Naive B cell (primary cell): Measurements from ENCODE around the gene SERGEF. TPM values are rescaled to one million over a fixed set of nuclear protein-coding genes. Genes with fewer than 3 reads are reported as not detected.

Experiments used
- ATAC-seq, 2 donors: fragments of 150-1000 bp; cut with Tn5 transposase; 2 replicates each; pipeline ENCODE4 v1.10.0; 2021; ENCODE audit warnings: low read depth in 2 of 2, mild to moderate bottlenecking in 2 of 2, moderate library complexity in 2 of 2
- DNase-seq: peaks from one replicate; pipeline ENCODE4 v3.0.0; 2022
- H3K27ac Mint-ChIP-seq, 6 donors: one replicate each; pipeline ENCODE4 v1.8.0; 2020 to 2022; ENCODE audit warnings: mild to moderate bottlenecking in 6 of 6, mixed read lengths in 6 of 6, moderate library complexity in 5 of 6, inconsistent platforms in 2 of 6
- H3K27me3 Mint-ChIP-seq, 3 donors: one replicate each; pipeline ENCODE4 v1.8.0; 2021 to 2022; ENCODE audit warnings: mixed read lengths in 3 of 3, mild to moderate bottlenecking in 1 of 3
- H3K36me3 Mint-ChIP-seq, 2 donors: one replicate each; pipeline ENCODE4 v1.8.0; 2020 to 2022; ENCODE audit warnings: mixed read lengths in 2 of 2, inconsistent platforms in 1 of 2, mild to moderate bottlenecking in 1 of 2
- H3K4me1 Mint-ChIP-seq, 3 donors: one replicate each; pipeline ENCODE4 v1.8.0; 2020 to 2022; ENCODE audit warnings: mixed read lengths in 3 of 3, inconsistent platforms in 1 of 3, mild to moderate bottlenecking in 1 of 3, moderate library complexity in 1 of 3
- H3K4me3 Mint-ChIP-seq, 8 donors: one replicate each; pipeline ENCODE4 v1.8.0; 2020 to 2022; ENCODE audit warnings: mild to moderate bottlenecking in 8 of 8, mixed read lengths in 8 of 8, moderate library complexity in 8 of 8, inconsistent platforms in 2 of 8
- H3K9me3 Mint-ChIP-seq, 7 donors: one replicate each; pipeline ENCODE4 v1.8.0; 2020 to 2022; ENCODE audit warnings: mixed read lengths in 7 of 7, mild to moderate bottlenecking in 5 of 7, inconsistent platforms in 2 of 7, moderate library complexity in 1 of 7
- polyA plus RNA-seq, 6 donors: library from polyadenylated mRNA; unstranded; fragments of 300-500 nt; fragmentation: Illumina TruSeq; gene quantifications; one replicate each; pipeline ENCODE4 v1.2.3, GENCODE V29; 2021; ENCODE audit warnings: low read depth in 6 of 6

SERGEF gene
- polyA plus RNA-seq, 6 donors from 2014 or later, result 18.3 to 54.6 (median 42.6) TPM

DNA sequence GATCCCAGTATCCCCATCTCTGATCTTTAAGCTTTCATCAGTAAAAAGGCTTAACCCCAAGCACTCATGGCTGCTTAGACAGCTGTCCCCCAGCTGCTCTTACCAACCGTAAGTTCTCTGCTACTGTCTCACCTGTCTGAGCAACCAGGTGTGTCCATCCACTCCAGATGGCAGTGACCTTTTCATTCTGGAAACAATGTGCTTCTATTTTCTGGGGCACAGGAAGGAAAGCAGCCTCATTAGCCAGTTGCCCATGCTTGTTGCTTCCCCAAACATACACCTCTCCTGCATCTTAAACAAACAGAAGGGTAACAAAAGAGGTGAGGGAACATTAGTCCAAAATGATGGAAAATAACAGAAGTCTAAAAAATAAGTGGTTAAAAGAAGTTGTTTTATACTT, 24.4 kb downstream of the SERGEF start:
- no peak overlapping the region for H3K27ac Mint-ChIP-seq
- H3K4me3 Mint-ChIP-seq, result no peak overlapping the region
- peaks cover 30 to 34% of the 10 kb centered on the region in 2 donors for H3K36me3 Mint-ChIP-seq

DNA sequence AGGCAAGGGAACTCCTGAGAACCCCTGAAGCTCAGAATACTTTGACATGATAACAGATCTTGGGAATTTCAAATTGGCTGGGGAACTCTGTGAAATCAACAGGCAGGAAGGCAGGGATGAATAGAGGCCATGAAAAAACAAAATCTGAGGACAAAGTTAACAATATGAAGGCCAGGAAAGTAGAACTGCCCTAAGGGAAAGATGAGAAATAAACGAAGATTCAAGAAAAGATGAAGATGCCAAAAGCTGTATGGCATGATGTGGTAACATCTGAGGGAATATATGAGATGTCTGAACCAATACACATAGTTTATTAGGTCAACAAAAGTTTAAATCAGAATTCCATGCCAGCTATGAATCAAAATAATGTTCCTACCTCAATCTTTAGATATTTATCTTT, 25.0 kb downstream of the SERGEF start:
- ATAC-seq, result no peak
- Mint-ChIP-seq H3K4me3 (no peak overlapping the region), H3K27ac (no peak overlapping the region)

More for the DNA sequence above, 24.4 kb downstream of the SERGEF start:
- ATAC-seq, result no peak
- H3K9me3 Mint-ChIP-seq, result no peaks in the 10 kb centered on the region
- no peaks in the 10 kb centered on the region for H3K4me1 Mint-ChIP-seq
- DNase-seq, result no peak
- no peaks in the 10 kb centered on the region for H3K27me3 Mint-ChIP-seq

DNA sequence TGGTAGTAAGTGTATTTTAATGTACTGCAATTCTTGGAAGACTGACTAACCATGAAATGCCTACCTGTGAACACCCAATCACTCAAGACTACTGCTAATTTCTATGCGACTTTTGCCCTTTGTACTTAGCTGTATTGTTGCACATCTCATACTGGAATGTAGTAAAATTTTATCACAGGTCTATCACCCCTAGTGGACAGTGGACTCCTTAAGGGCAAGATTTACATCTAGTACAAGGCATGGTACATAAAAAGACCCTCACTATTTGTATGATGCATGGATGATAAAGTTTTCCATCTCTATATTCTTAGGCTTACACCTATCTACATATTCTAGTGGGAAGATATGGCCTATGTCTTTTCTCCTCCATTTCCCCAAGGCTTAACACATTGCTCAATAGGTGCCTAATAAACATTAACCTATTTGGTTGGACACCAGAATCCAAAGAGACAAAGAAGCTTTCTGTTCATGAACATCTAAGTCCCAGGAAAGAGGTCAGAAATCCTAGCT, 26.1 kb downstream of the SERGEF start:
- ATAC-seq, result no peak
- no peak for DNase-seq
- H3K36me3 Mint-ChIP-seq, result peaks cover 26 to 39% of the 10 kb centered on the region in 2 donors
- no peaks in the 10 kb centered on the region for H3K9me3 Mint-ChIP-seq
- no peak overlapping the region for H3K4me3 Mint-ChIP-seq
- no peaks in the 10 kb centered on the region for H3K4me1 Mint-ChIP-seq
- H3K27me3 Mint-ChIP-seq, result no peaks in the 10 kb centered on the region
- H3K27ac Mint-ChIP-seq, result no peak overlapping the region

More for the DNA sequence above, 25.0 kb downstream of the SERGEF start:
- Mint-ChIP-seq H3K4me1 (no peaks in the 10 kb centered on the region), H3K9me3 (no peaks in the 10 kb centered on the region), H3K36me3 (peaks cover 28 to 39% of the 10 kb centered on the region in 2 donors), H3K27me3 (no peaks in the 10 kb centered on the region)
- DNase-seq, result no peak

DNA sequence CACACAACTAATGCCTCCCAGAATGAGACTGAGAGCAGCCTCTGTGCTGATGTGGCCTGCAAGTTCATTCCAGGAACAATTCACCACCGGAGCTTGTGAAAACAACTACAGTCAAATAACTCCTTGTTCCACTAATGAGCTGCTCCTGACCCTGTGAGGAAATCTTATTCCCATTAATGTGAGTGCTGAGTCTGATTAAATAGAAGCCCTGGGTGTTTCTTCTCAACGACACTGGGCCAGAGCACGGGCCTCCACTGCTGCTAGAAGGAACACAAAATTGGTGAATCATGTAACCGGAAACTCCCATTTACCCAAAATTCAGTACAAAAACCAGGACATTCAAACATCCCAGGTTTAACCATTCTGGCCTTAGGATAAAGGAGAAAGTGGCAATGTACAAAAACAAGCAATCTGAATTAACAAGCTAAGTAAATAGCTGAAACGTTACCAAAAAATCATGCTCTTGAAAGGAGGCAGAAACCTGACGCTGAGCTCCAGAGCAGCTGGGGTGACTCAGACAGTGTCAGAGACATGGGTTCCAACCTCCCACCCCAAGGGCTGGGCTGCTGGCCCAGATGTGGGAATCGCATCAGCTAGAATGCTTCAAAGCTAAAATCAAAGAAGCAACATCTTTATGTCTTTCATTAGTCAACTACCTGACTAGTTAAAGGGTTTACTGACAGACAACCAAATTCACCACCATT, 26.7 kb downstream of the SERGEF start:
- Mint-ChIP-seq H3K27me3 (no peaks in the 10 kb centered on the region), H3K27ac (no peak overlapping the region), H3K4me3 (no peak overlapping the region), H3K4me1 (no peaks in the 10 kb centered on the region), H3K9me3 (no peaks in the 10 kb centered on the region), H3K36me3 (peaks cover 26 to 39% of the 10 kb centered on the region in 2 donors)
- no peak for ATAC-seq
- no peak for DNase-seq

GRCh38 chr11:17985517-17985916, 27.3 kb downstream of the SERGEF start:
- peaks cover 26 to 39% of the 10 kb centered on the region in 2 donors for H3K36me3 Mint-ChIP-seq
- no peaks in the 10 kb centered on the region for H3K9me3 Mint-ChIP-seq
- H3K27me3 Mint-ChIP-seq, result no peaks in the 10 kb centered on the region
- H3K27ac Mint-ChIP-seq, result peak overlapping the region in 1 of 6 donors; percentile 30
- DNase-seq, result no peak
- no peak overlapping the region for H3K4me3 Mint-ChIP-seq
- ATAC-seq, result no peak
- no peaks in the 10 kb centered on the region for H3K4me1 Mint-ChIP-seq

GRCh38 chr11:17983569-17983968, 29.3 kb downstream of the SERGEF start:
- no peaks in the 10 kb centered on the region for H3K27me3 Mint-ChIP-seq
- peaks cover 26 to 34% of the 10 kb centered on the region in 2 donors for H3K36me3 Mint-ChIP-seq
- H3K9me3 Mint-ChIP-seq, result no peaks in the 10 kb centered on the region
- DNase-seq, result no peak
- H3K4me3 Mint-ChIP-seq, result no peak overlapping the region
- ATAC-seq, result no peak
- peaks cover 5 to 8% (median 6%) of the 10 kb centered on the region in 3 donors for H3K4me1 Mint-ChIP-seq
- H3K27ac Mint-ChIP-seq, result no peak overlapping the region

GRCh38 chr11:17979770-17980371, 33.0 kb downstream of the SERGEF start:
- Mint-ChIP-seq H3K27ac (no peak overlapping the region), H3K9me3 (no peaks in the 10 kb centered on the region), H3K36me3 (peaks cover 24 to 26% of the 10 kb centered on the region in 2 donors), H3K4me1 (peaks cover 5 to 8% (median 6%) of the 10 kb centered on the region in 3 donors), H3K4me3 (no peak overlapping the region), H3K27me3 (no peaks in the 10 kb centered on the region)
- ATAC-seq, result peak in 1 of 2 donors; percentile 27
- peak; percentile 20 for DNase-seq

GRCh38 chr11:17978553-17979287, 34.1 kb downstream of the SERGEF start:
- Mint-ChIP-seq H3K36me3 (peaks cover 15 to 22% of the 10 kb centered on the region in 2 donors), H3K27ac (peak overlapping the region in 1 of 6 donors; percentile 3), H3K4me1 (peaks cover 5 to 8% (median 6%) of the 10 kb centered on the region in 3 donors), H3K9me3 (no peaks in the 10 kb centered on the region), H3K27me3 (no peaks in the 10 kb centered on the region), H3K4me3 (peak overlapping the region in 1 of 8 donors; percentile 17)
- DNase-seq, result no peak
- no peak for ATAC-seq

DNA sequence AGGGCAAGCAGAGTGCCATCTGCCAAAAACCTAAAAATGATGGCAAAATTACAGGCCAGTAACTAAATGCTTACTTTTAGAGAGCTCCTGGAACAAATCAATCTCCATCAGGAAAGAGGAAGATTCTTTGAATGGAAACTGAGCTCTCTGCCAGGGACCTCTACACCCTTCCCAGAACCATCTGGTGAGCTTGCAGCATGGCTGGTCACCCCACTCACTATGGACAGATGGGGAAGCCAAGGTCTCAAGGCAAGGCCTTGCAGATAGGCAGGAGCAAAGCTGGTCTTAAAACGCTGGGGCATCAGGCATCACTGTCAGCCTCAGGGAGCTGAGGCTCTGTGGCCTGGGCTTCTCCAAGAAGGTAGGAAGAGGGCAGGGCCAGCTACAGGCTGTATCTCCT, 36.2 kb downstream of the SERGEF start:
- Mint-ChIP-seq H3K27ac (peak overlapping the region in 1 of 6 donors; percentile 38), H3K4me3 (no peak overlapping the region), H3K27me3 (no peaks in the 10 kb centered on the region), H3K4me1 (peaks cover 5 to 8% (median 6%) of the 10 kb centered on the region in 3 donors), H3K36me3 (peaks cover 14 to 22% of the 10 kb centered on the region in 2 donors), H3K9me3 (peaks cover 0 to 4% (median 1%) of the 10 kb centered on the region in 7 donors)
- no peak for DNase-seq
- no peak for ATAC-seq

GRCh38 chr11:17974246-17974645, 38.6 kb downstream of the SERGEF start:
- H3K27me3 Mint-ChIP-seq, result no peaks in the 10 kb centered on the region
- H3K4me1 Mint-ChIP-seq, result peaks cover 0 to 8% (median 0%) of the 10 kb centered on the region in 3 donors
- H3K27ac Mint-ChIP-seq, result no peak overlapping the region
- H3K9me3 Mint-ChIP-seq, result peaks cover 0 to 7% (median 3%) of the 10 kb centered on the region in 7 donors
- no peak overlapping the region for H3K4me3 Mint-ChIP-seq
- peaks cover 26 to 33% of the 10 kb centered on the region in 2 donors for H3K36me3 Mint-ChIP-seq
- no peak for ATAC-seq
- DNase-seq, result no peak

DNA sequence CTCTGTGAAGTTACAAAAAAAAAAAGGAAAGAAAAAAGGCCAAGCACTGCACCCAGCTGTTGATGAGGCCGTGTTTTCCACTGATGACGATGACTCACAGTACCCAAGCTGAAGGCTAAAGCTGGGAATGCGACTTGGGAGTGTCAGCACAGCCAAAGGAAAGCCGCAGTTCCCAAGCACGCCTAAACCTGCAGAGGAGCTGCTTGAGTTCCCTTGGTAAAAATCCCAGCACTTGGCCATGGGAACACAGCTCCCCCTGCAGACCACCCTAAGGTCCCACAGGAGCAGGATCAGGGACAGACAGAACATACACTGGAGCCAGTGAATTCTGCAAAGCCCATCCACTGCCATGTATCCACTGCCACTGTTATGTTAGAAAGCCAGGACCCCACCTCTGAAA, 39.9 kb downstream of the SERGEF start:
- Mint-ChIP-seq H3K36me3 (peaks cover 29 to 33% of the 10 kb centered on the region in 2 donors), H3K27ac (no peak overlapping the region)

DNA sequence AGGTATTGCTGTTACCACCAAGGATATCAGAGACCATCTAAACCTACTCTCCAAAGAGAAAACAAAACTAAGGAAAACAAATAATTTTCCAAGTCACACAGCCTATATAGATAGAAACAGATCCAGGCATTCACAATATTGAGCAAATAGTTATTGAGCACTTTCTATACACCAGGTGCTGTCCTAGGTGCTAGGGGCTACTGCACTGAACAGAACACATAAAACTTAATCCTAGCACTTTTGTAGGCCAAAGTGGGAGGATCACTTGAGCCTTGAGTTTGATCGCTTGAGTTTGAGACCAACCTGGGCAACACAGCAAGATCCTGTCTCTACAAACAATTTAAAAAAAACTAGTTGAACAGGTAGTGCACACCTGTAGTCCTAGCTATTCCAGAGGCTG, 44.6 kb downstream of the SERGEF start:
- Mint-ChIP-seq H3K4me1 (peaks cover 0 to 9% (median 5%) of the 10 kb centered on the region in 3 donors), H3K27me3 (no peaks in the 10 kb centered on the region), H3K36me3 (peaks cover 25 to 38% of the 10 kb centered on the region in 2 donors), H3K4me3 (no peak overlapping the region), H3K27ac (no peak overlapping the region), H3K9me3 (peaks cover 0 to 7% (median 3%) of the 10 kb centered on the region in 7 donors)
- DNase-seq, result no peak
- no peak for ATAC-seq

More for the DNA sequence above, 39.9 kb downstream of the SERGEF start:
- peaks cover 0 to 5% (median 0%) of the 10 kb centered on the region in 3 donors for H3K4me1 Mint-ChIP-seq
- no peak overlapping the region for H3K4me3 Mint-ChIP-seq
- ATAC-seq, result no peak
- H3K9me3 Mint-ChIP-seq, result peaks cover 0 to 7% (median 3%) of the 10 kb centered on the region in 7 donors
- no peaks in the 10 kb centered on the region for H3K27me3 Mint-ChIP-seq
- DNase-seq, result no peak

DNA sequence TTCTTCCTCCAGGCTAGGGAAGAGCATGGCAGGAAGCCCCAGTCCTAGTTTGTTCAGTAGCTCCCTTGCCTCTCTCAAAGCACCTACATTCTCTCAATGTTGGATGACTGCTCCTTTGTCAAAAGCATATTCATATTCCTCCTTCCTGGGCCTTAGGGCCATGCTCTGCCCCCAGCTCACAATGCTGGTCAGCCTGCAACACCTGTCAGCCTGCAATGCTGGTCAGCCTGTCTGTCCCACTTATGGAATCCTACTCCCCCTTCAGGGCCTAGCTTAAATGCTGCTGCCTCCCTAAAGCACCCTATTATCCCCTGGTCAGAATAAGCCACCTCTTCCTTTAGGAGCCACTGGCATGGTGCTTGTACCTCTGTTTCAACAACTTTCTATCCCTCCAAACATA, 45.2 kb downstream of the SERGEF start:
- ATAC-seq, result no peak
- Mint-ChIP-seq H3K4me3 (no peak overlapping the region), H3K27me3 (no peaks in the 10 kb centered on the region), H3K9me3 (peaks cover 0 to 7% (median 3%) of the 10 kb centered on the region in 7 donors), H3K4me1 (peaks cover 0 to 9% (median 6%) of the 10 kb centered on the region in 3 donors), H3K27ac (no peak overlapping the region), H3K36me3 (peaks cover 26 to 41% of the 10 kb centered on the region in 2 donors)
- DNase-seq, result no peak
